NOMO-1 treated with dmso at 0.1 percent for 144 hours (cell line): ENCODE data around the gene ZBTB7C.
"Not testable (repeated sequence)": the region's sequence is repeated elsewhere in the genome, so short reads cannot be mapped to it uniquely, and the experiment has no call there.

ENCODE experiments used
- DNase-seq: peaks from one replicate; lab custom pipeline; 2025; ENCODE audit not compliant: unreplicated experiment; lab: John Stamatoyannopoulos, UW

The ZBTB7C gene

DNA sequence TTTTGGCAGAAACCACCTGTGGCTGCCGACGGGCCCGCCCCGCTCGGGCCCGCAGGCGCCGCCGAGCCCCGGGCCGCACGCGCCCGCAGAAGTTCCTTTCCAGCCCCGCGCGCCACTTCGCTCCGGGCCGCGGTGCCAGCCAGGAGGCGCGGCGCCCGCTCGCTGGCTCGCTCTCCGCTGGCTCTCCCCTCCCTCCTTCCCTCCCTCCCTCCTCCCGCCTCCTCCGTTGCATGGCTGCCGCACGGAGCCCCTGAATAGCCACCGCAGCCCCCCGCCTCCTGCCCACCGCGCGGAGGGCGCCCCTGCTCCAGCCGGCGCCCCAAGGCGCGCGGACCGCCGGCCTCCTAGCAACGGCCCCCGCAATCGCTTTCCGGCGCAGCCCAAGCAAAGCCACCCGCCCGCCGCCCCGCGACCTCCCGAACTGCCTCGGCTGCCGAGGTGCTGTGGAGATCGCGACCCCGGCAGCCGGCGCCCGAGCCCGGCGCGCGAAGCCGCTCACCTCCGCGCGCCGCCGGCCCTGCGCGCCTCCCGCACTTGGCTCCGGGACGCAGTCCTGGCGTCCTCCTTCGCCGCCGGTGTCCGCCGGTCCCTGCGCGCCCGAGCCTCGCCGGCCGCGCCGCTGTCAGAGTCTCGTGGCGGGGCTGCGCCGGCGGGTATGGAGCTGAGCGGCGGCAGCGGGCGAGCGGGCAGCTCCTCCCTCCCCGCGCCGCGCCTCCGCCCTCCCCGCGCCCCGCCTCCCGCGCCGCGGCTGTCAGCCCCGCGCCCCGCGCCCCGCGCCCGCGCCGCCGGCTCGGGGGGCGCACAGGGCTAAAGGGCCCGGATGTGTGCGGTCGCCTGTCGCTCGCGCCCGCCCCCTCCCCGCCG lies at the start of gene ZBTB7C:
TSS of gene ZBTB7C (minus strand) at position 657 of the 864 bp plus-strand sequence.
- no peak for DNase-seq

DNA sequence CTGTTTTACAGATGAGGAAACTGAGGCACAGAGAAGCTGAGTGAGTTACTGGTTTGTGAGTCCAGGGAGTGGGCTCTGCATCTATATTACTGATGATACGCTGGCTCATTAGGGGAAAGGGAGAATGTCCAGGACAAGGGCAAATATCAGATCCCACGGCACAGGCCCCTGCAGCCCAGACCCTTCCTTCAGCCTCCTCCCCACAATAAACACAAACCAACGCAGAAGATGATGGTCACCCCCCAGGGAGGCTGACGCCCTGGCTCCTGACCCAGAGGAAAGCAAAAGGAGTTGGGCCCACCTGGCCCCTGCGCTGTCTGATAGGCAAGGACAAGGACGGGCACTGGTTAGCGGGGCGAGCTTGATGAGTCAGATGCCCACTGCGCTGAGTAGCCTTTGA lies 47.7 kb upstream of the ZBTB7C start:
- DNase-seq, result no peak

DNA sequence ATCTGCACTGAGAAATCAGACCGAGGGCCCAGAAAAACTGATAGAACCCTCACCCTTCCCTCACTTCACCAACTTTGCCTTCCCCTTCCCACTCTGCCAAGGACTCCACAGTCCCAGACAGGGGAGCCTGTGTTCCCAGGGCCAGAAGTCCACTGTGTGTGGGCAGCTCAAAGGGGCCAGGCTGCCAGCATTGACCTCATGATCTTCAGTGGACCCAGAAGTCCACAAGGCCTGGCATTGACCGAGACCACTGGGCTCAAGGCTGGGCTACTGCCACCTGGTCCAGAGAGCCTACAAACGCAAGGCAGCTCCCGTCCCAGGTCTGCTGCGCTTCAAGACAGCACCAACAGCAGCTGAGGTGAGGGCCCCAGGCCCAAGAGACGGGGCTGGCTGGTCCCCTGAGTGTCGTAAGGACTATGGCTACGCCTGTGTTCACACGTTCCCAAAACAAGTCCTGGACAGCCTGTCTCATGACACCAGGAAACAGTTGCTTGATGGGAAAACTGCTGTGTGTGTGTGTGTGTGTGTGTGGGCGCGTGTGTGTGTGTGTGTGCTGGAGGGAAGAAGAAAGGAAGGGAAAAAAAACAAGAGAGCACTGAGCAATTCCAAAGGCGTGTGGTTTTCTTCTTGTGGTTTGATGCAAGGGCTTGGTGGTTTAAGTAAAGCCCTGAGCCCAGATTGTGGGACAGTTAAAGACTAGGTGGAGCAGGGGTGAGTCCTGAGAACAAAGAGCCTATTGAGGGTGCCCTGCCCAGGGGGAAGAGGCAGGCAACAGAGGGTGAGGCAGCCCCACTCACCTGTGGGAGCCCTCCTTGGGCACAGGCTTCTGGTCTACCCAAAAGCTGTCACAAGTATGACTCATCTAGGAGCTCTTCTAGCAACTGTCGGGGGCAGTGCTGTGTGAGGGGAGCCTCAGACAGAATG lies 46.6 kb upstream of the ZBTB7C start:
- DNase-seq, result no peak

DNA sequence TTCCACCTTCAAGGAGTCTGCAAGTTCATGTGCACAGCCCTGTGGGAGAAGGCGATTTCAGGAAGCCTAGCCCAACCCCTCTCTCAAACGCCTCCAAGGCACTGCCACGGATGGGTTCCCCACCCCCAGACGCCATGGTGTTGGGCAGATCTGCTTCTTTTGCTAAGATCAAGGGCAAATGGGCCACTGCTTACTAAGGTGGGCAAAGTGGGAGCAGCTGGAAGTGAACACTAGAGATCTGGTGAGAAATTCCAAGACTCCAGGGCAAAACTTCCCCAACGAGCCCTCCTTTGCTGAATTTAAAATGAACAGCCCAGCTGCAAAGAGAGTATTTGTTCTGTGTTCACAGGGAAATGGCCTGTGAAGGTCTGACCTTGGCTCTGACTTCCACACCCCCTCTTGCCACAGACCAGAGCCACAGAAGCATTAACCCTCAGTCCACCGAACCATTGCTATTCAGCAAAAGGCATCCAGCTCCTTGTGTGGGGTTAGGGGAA lies 45.1 kb upstream of the ZBTB7C start:
- DNase-seq, result no peak

DNA sequence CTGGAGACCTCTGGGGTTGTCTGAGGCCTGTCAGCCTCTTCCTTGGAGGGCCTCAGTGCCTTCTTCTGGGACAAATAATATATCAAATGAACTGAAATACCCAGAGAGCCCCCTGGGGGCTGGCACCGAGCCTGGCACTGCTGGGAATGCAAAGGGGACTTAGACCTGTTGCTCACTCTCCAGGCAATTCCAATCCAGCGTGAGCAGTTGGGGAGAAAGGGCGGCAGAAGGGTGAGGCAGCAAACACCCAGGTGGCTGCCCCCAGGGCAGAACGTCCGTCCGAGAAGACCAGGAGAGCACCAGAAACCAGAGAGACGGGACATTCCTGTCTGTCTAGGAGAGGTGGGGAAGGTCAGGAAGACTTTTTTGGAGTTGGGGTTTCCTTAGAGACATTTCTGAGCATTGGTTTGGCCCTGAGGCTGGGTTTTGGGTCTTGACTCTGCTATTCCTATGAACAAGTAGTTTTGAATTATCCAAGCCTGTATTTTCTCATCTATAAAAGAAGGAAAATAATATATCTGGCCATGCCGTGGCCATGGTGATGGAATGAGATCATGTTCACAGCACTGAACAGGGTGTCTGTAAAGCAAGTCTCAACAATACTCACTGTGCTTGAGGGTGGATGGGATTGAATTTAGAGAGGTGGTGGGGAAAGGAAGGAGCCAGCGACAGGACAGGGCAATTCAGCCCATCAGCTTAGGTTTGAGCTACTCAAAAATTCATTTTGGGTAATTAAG lies 44.3 kb upstream of the ZBTB7C start:
- DNase-seq, result no peak

DNA sequence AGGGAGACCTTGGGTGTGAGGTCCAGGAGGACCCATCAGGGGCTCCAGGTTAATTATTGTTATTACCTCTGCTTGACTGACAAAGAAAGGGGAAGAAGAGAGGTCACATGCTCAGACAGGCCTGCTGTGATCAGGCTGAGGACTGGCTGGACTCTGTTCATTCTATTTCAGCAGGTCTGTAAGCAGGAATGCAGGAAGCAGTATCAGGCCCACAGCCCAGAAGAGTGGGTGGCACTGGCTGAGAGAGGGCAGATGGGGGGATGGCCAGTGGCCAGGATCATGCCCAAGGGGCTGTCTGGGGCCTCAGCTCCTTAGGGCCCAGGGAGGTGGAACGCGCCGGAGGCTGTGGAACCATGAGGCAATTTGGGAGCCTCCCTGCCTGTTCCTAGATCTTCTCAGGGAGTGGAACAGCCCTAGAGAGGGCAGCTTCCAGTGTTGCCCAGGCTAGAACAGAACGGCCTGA lies 43.7 kb upstream of the ZBTB7C start:
- no peak for DNase-seq

DNA sequence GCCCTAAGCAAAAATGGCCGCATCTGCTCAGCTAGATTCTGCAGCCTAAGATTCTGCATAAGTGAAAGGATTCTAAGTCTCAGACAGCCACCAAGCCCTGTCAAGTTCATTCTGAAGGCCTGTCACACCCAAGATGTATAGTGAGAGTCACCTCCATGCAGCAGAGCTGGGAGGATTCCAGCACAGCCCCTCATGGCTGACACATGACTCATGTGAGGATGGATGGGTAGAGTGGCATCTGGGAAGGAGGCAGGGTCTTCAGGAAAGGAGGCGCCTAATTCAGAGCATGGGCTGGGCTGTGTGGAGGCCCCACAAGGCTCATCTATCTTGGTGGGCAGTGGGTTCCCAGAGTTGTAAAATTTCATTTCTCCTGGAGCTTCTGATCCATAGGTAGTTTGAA lies 41.5 kb upstream of the ZBTB7C start:
- DNase-seq, result no peak

DNA sequence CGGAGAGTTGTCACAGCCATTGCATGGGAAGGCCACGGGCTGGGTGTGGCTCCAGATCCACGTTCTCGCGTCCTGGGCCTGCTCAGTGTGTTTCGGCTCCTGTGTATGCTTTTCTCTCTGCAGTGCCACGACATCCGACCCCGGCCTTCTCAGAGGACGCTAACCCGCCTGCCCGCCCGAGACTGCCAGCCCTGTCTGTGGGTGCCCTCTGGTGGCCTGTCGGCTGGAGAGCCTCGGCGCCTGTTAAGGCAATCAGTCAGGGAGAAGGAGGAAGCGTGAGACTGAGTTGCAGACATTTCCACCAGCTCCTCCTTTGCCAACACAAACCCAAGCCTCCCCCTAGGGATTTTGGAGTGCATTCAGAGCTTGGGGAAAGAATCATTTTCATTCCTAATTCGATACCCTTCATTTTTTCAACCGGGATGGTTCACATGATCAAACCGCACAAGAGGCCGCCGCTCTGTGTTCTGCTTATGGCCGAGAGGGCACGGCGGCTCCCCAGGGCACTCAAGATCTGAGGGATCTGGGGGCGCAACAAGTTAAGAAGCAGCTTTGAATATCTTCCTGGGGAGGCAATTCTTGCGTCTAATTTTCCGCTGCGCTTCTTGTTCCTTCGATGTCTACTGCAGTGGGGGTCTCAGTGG lies 37.5 kb upstream of the ZBTB7C start:
- peak; percentile 77 for DNase-seq

DNA sequence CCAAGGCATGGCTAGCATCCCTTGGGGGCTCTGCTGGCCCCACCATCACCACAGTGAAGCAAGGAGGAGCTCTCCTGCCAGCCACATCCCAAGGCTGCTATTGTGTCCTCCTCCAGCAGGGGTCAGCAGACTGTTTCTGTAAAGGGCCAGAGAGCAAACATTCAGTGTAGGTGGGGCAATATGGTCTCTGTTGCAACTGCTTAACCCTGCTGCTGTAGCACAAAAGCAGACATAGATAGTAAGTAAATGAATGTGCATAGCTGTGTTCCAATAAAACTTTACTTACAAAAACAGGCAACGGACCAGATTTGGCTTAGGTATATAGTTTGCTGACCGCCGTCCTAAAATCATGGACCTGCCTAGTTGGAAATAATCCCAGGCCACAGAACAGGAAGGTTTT lies 36.4 kb upstream of the ZBTB7C start:
- peak; percentile 70 for DNase-seq

DNA sequence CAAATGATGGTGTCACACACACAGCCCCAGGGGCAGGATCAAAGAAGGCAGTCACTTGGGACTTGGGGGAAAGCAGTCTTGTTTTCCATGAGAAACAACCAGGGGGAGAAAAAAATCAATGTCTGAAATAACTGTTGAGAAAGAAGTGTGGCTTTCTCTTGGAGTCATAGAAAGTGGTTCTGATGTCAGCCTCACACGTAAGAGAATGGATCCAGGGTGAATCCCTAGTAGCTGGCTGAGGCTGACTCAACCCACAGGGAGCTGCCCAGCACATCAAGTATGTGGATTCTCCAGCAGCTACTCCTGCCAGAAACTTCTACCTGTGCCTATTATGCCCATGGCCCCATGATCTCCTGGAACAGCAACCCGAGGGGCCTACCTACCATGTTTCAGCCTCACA lies 33.6 kb upstream of the ZBTB7C start:
- DNase-seq, result no peak

DNA sequence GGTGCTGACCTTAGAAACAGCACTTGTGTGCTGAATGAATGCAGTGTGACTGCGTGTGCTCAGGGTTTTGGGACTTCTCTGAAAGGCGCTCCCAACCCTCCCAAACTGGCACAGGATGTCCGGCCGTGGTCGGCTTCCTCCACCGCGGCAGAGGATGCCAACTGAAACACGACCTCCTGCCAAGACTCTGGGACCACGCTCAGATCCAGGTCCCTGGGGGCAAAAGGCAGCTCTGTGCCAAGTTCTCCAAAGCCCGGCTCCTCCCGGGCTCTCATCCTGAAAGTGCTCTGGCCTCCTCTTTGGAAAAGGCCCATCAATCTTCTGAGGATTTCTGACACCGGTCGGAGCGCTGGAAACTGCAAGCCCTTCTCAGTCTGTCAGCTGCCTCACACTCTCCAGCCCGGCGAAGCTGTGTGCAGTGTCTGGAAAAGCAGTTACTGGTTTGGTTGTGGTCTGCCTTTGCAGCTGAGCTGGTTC lies 32.3 kb upstream of the ZBTB7C start:
- DNase-seq, result no peak

DNA sequence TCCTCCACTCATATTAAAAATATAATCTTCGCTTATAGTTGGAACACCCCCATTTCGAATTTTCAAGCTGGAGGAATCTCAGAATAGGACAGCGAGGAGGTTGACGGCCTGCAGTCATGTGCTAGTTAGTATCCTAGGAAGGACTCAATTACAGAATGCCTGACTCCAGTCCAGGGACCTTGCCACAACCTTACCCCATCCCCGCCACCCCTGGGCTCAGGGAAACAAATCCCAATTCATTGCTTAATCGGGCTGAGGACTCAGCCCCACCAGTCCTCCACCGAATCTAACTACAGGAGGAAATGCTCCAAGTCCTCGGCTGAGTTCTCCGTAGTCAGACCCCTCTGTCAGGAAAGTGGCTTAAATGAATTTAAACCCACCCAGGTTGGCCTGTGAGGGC lies 31.7 kb upstream of the ZBTB7C start:
- no peak for DNase-seq

DNA sequence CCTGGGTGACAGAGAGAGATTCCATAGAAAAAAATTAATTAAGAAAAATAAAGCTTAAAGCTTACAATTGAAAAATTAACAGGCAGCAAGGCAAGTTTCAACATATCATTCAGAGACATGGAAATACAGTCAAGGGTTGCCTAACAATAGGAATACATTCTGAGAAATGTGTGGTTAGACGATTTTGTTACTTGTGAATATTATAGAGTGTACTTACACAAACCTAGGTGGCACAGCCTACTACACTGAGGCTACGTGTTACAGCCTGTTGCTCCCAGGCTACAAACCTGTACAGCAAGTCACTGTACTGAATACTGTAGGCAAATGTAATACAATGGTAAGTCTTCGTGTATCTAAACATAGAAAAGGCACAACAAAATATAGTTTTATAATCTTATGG lies 27.7 kb upstream of the ZBTB7C start:
- no peak for DNase-seq

DNA sequence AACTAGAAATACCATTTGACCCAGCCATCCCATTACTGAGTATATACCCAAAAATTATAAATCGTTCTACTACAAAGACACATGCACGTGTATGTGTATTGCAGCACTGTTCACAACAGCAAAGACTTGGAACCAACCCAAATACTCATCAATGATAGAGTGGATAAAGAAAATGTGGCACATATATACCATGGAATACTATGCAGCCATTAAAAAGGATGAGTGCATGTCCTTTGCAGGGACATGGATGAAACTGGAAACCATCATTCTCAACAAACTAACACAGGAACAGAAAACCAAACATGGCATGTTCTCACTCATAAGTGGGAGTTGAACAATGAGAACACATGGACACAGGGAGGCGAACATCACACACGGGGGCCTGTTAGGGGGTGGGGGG lies 25.2 kb upstream of the ZBTB7C start:
- not testable (repeated sequence) for DNase-seq

DNA sequence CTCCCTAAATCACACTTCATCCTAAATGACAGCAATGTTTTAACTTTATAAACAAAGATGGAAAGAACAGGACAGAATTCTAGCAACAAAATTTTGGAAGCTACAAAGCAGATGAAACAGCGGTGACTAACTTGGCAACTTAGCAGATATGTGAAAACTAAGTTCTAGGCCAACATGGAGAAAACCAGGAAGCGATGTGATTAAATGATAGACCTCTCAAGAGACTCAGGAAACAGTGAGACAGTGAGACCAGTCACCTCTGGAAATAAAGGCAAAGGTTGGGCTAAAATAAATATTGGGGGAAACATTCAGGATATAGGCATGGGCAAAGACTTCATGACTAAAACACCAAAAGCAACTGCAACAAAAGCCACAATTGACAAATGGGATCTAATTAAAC lies 24.4 kb upstream of the ZBTB7C start:
- DNase-seq, result no peak

DNA sequence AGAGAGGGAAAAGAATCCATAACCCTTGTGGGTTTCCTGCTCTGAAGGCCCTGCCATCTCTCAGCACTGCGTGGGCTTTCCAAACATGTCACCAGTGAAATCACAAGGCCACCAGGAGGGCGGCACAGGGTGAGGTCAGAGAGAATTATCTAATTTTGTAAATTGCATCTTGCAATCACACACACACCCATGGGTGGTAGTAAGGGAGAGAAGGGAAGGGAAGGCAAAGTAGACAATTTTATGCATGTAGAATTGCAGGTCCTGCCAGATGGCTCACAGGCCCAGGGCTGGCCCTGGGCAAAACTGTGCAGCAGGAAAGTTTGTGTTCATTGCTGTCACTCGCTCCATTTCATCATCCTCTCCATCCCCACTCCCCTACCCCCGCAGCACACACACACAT lies 21.0 kb upstream of the ZBTB7C start:
- no peak for DNase-seq

DNA sequence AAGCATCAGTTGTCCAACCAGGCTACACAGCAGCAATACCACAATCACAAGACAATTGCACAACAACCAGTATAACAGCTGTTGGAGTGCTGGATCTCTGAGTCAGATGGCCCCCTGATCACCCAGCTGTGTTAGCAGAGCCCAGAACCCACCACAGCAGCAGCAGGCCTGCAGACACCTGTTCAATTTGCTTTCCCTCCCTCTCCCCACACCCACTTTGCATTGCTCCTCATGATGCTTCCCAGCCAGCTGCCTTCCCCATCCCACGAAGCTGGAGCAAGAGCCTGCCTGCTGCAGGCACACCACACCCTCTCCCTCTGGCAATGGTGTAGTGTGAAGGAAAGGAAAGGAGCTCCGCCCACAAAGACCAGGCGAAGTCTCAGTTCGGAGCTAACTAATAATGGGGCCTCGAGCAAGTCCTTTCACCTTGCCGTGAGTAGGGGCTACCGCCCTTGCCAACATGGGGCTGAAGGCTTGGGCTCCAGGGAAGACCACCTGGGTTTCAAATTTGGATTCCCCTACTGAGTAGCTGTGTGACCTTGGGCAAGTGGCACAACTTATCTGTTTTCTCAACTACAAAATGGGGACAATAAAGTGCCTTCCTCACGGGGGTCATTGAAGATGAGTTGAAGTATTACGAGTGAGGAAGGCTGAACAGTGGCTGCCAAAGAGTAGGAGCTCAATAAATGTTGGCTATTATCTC lies 19.4 kb upstream of the ZBTB7C start:
- DNase-seq, result no peak

DNA sequence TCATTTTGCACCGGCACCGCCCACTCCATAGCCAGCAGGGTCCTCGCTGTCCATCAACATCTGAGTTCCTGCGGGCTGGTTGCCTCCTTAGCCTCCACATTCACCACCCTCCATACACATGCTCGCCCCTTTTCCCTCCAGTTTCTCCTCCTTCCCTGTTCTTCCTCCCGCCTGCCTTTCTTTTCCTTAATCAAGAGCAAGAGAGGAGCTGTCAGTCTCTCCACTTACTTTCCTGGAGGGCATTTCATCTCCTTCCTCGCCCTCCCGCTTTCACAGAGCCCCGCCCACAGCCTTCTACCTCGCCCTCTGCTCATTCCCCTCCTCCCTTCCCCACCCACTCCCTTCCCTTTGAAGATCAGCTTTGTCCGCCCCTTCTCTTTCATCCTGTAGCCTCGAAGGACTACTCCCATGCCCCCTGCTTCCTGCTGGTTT lies 13.8 kb upstream of the ZBTB7C start:
- DNase-seq, result no peak

DNA sequence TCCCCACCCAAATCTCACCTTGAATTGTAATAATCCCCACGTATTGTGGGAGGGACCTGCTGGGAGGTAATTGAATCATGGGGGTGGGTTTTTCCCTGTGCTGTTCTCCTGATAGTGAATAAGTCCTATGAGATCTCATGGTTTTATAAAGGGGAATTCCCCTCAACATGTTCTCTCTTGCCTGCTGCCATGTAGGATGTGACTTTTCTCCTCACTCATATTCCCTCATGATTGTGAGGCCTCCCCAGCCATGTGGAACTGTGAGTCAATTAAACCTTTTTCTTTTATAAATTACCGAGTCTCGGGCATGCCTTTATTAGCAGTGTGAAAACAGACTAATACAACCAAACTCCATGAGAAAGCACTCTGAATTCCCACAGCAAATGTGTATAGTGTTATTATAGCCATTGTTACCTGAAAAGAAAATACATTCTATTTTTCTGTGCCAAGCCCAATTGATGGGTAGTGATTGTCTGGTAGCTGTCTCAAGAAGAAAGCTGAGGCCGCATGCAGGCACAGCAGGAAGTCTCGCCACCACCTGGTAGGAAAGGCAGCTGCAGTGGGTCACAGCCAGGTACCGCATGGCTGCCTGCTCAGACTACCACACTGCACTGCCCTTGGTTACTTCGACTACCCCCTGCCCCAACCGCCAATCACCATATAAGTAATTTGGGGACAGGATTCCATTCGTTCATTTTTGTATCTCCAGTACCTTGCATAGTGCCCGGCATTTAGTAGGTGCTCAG lies 10.3 kb upstream of the ZBTB7C start:
- no peak for DNase-seq
